SK-N-SH (cell line): ENCODE measurements around the gene ELOVL4.

Source experiments
- EP300 ChIP-seq, 2 experiments: IDR thresholded peaks; 2 replicates each; pipeline versions ENCODE4 v1.4.0 to v1.6.1; 2012; ENCODE audit warnings: borderline replicate concordance in 1 of 2, low read depth in 1 of 2, low read length in 1 of 2
- EZH2phosphoT487 ChIP-seq: fragments of 200-600 bp; sonication (generic); IDR thresholded peaks from 2 replicates; pipeline ENCODE4 v1.6.1; 2017; ENCODE audit warnings: low read depth, mixed run types, mild to moderate bottlenecking, antibody characterized with exemption, moderate library complexity, borderline replicate concordance
- GABPA ChIP-seq: IDR thresholded peaks from 2 replicates; pipeline ENCODE4 v1.4.0; 2012; ENCODE audit warnings: low read depth, mild to moderate bottlenecking
- GATA2 ChIP-seq: sonication (generic); formaldehyde crosslinking; IDR thresholded peaks from 2 replicates; pipeline ENCODE4 v1.5.0; 2020; ENCODE audit warnings: mild to moderate bottlenecking, missing genetic modification reagents
- MXI1 ChIP-seq: IDR thresholded peaks from 2 replicates; pipeline ENCODE4 v1.6.1; 2012; ENCODE audit warnings: mild to moderate bottlenecking, low read depth, low read length, improper control_type of control experiment
- NRF1 ChIP-seq: IDR thresholded peaks from 2 replicates; pipeline ENCODE4 v1.6.1; 2012; ENCODE audit warnings: low read depth, mild to moderate bottlenecking, low read length
- POLR2AphosphoS5 ChIP-seq: IDR thresholded peaks from 2 replicates; pipeline ENCODE4 v1.6.1; 2012; ENCODE audit warnings: low read depth, low read length
- TAF1 ChIP-seq: IDR thresholded peaks from 2 replicates; pipeline ENCODE4 v1.6.1; 2012; ENCODE audit warnings: low read depth, mild to moderate bottlenecking, low read length, moderate library complexity, borderline replicate concordance
- TCF12 ChIP-seq: IDR thresholded peaks from 2 replicates; pipeline ENCODE4 v1.4.0; 2012
- TEAD4 ChIP-seq: IDR thresholded peaks from 2 replicates; pipeline ENCODE4 v1.4.0; 2012; ENCODE audit warnings: mild to moderate bottlenecking, borderline replicate concordance; ENCODE audit not compliant: insufficient read depth
- TF ChIP-seq, protein P1 (sequence below): fragments of 200-600 bp; sonication (generic); IDR thresholded peaks from 2 replicates; pipeline ENCODE4 v1.6.1; 2017; ENCODE audit warnings: antibody characterized with exemption, mild to moderate bottlenecking, moderate library complexity
- TF ChIP-seq, protein P2 (sequence below): IDR thresholded peaks from 2 replicates; pipeline ENCODE4 v1.6.1; 2012; ENCODE audit warnings: mild to moderate bottlenecking, low read depth, low read length, moderate library complexity
- TF ChIP-seq, protein P3 (sequence below): IDR thresholded peaks from 2 replicates; pipeline ENCODE4 v1.4.0; 2012; ENCODE audit warnings: low read depth

DNA sequence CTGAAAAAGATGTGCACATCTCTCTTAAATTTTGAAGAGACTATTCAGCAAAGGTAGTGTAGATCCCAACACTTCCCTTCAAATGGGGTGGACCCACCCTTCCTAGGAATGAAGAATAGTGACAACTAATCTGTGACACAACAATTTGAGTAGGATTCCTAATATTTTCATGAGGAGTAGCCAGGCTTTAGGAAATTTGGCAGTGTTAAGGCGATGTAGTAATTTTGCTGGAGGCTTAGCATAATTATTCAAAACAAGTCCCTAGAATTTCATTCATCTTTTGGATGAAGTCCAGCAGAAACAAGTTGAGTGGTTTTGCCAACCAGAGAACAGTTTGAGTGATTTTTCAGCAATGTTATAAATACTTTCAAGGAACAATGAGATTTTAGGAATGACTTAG is 52.4 kb downstream of the ELOVL4 start:
- TF ChIP-seq MXI1 (no peak), GABPA (no peak), EZH2phosphoT487 (no peak), GATA2 (CRISPR knock-in tag) (no peak), TEAD4 (no peak), NRF1 (no peak), TAF1 (no peak), TCF12 (no peak), EP300 (IDR thresholded peaks at IDR 0.05; ENCODE audit: borderline replicate concordance in 1 of 2, low read depth in 1 of 2, low read length in 1 of 2) (no peak), POLR2AphosphoS5 (no peak)
- TF ChIP-seq, protein P1, sequence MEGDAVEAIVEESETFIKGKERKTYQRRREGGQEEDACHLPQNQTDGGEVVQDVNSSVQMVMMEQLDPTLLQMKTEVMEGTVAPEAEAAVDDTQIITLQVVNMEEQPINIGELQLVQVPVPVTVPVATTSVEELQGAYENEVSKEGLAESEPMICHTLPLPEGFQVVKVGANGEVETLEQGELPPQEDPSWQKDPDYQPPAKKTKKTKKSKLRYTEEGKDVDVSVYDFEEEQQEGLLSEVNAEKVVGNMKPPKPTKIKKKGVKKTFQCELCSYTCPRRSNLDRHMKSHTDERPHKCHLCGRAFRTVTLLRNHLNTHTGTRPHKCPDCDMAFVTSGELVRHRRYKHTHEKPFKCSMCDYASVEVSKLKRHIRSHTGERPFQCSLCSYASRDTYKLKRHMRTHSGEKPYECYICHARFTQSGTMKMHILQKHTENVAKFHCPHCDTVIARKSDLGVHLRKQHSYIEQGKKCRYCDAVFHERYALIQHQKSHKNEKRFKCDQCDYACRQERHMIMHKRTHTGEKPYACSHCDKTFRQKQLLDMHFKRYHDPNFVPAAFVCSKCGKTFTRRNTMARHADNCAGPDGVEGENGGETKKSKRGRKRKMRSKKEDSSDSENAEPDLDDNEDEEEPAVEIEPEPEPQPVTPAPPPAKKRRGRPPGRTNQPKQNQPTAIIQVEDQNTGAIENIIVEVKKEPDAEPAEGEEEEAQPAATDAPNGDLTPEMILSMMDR: no peak
- TF ChIP-seq, protein P2, sequence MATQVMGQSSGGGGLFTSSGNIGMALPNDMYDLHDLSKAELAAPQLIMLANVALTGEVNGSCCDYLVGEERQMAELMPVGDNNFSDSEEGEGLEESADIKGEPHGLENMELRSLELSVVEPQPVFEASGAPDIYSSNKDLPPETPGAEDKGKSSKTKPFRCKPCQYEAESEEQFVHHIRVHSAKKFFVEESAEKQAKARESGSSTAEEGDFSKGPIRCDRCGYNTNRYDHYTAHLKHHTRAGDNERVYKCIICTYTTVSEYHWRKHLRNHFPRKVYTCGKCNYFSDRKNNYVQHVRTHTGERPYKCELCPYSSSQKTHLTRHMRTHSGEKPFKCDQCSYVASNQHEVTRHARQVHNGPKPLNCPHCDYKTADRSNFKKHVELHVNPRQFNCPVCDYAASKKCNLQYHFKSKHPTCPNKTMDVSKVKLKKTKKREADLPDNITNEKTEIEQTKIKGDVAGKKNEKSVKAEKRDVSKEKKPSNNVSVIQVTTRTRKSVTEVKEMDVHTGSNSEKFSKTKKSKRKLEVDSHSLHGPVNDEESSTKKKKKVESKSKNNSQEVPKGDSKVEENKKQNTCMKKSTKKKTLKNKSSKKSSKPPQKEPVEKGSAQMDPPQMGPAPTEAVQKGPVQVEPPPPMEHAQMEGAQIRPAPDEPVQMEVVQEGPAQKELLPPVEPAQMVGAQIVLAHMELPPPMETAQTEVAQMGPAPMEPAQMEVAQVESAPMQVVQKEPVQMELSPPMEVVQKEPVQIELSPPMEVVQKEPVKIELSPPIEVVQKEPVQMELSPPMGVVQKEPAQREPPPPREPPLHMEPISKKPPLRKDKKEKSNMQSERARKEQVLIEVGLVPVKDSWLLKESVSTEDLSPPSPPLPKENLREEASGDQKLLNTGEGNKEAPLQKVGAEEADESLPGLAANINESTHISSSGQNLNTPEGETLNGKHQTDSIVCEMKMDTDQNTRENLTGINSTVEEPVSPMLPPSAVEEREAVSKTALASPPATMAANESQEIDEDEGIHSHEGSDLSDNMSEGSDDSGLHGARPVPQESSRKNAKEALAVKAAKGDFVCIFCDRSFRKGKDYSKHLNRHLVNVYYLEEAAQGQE: no peak
- TF ChIP-seq, protein P3, sequence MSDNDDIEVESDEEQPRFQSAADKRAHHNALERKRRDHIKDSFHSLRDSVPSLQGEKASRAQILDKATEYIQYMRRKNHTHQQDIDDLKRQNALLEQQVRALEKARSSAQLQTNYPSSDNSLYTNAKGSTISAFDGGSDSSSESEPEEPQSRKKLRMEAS: no peak
